Hindlimb muscle (tissue), 1 donor: ENCODE results near the gene LCE1F. TPM values are rescaled to one million over a fixed set of nuclear protein-coding genes. Genes with fewer than 3 reads are reported as not detected.

Experiments used
- DNase-seq: peaks from one replicate; pipeline ENCODE4 v3.0.0-alpha.2; 2013
- polyA plus RNA-seq: library from polyadenylated mRNA; unstranded; fragments of 120-200 nt; gene quantifications from one replicate; pipeline ENCODE4 v1.2.1, GENCODE V29; 2013; ENCODE audit not compliant: insufficient read length

Gene LCE1F
- not detected for polyA plus RNA-seq

- DNase-seq = no peak
Measured at GRCh38 chr1:152774875-152775274, at the start of gene LCE1F. TSS of gene LCE1F (plus strand) at chr1:152775140. CDS start at chr1:152776372, 1,232 bp downstream.

- DNase-seq = no peak
Measured at GRCh38 chr1:152725261-152725660, 49.7 kb upstream of the LCE1F start.

GRCh38 chr1:152728986-152729385 lies 46.0 kb upstream of the LCE1F start:
- no peak for DNase-seq

- no peak for DNase-seq
Measured at GRCh38 chr1:152735648-152736047, 39.3 kb upstream of the LCE1F start.

- DNase-seq = no peak
Measured at GRCh38 chr1:152737997-152738396, 36.9 kb upstream of the LCE1F start.

GRCh38 chr1:152739841-152740240 lies 35.1 kb upstream of the LCE1F start:
- no peak for DNase-seq

DNA sequence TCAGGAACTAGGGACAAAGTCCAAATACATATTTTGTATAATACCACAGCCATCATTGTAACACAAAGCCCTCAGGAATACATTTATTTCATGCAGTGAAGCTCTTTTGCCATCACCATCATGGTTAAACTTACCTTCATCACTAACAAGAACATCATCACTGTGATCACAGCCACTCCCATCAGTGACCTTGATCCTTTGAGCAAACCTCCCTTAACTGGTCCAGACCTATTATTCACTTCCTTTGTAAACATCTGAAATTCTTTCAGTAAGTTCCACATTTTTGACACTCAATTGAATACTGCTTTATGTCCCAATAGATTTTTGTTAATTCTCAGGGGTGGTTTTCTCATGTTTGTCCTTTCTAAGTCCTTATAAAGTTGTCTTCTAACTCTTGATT lies 33.3 kb upstream of the LCE1F start:
- DNase-seq = no peak

DNA sequence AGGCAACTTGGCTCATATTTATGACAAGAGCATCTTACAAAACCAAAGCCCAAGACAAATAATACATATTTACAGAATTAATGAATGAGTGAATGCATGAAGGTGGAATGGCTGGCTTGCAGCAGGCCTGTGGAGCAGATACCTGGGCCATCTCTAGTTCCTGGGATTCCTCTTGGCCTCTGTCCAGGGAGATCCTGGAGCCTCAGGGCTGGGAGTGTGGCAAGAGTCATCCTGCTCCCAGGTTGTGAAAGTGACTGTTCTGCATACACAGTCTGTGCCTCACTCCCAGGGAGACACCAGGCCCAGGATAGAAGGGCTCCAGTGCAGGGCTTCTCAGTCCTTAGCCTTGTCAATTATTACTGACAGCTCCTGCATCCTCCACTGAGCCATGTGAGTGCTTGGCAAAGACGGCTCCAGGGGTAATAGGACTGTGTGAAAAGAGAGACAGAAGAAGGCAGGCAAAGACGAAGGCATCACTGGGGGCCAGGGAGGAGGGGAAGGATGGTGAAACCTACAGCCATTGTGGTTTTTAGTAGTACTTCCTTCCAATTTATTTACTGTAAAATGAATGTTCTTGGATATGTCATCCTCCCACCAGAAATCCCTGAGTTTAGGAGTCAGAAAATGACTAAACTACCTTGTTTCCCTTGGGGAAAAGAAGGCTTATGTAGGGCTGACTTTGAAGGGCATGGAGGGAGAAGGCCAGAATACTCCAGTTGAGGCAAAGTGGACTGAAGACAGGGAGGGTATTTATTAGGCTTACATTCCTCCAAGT lies 31.4 kb upstream of the LCE1F start:
- no peak for DNase-seq

DNA sequence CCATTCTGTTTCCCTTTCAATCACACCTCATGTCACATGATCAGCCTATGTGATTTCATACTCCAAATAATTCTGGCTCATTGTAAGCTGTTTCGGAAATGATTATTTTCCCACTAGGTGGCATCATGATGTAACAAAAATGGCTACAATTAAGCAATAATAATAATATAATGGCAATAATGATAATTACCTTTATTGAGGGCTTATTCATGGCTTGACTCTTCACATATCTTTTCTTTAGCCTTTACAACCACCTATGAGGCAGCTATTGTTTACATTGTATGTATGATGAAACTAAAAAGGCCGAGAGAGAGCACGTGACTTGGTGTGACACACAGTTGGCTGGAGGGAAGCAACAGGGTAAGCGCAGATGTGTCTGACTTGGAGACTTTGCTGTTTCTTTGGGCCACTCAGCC lies 29.6 kb upstream of the LCE1F start:
- no peak for DNase-seq

DNA sequence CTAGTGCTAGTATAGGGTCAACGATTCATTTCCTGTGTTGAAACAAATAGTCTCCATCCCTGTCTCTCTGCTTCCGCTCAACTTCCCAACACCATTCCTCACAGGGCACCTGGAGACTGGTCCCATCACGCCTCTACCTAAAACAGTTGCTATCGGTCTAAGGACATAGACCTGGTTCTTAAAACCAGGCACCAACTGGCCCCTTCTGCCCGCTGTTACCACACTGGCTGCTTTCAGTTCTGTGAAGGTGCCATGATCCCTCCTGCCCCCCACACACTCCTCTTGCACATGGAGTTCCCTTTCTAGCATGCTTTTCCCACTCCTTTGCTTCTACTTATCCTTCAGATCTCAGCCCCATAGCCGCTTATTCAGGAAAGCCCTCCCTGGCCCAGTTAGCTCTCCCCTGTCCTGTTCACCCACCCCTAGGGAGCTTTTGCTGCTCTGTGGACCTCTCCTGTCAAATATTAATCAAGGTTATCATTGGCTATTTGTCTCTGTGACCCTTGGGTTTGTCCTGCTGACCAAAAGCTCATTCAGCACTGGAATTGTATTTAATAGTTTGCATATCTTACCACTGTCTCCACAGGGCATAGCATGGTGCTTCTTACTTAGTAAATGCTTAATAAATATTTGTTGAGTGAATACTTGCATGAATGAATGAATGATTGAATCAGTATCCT lies 29.0 kb upstream of the LCE1F start:
- no peak for DNase-seq

- DNase-seq = no peak
Measured at GRCh38 chr1:152747831-152748230, 27.1 kb upstream of the LCE1F start.

DNA sequence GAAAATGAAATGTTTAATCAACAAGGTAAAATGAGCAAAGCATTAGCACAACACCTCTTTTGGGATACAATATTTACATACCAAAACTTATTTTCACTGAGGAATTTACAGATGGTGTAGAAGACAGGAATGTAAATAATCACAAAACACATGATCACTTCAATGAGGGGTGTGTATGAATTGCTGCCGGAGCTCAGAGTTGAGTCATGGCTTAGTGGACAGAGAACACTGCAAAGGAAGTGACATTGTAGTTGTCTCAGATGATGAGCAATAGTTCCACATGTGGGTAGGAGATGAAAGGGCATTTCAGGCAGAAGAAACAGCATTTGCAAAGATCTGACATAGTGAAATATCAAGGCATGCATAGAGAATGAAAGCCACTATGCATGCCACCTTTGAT lies 22.7 kb upstream of the LCE1F start:
- DNase-seq = no peak

DNA sequence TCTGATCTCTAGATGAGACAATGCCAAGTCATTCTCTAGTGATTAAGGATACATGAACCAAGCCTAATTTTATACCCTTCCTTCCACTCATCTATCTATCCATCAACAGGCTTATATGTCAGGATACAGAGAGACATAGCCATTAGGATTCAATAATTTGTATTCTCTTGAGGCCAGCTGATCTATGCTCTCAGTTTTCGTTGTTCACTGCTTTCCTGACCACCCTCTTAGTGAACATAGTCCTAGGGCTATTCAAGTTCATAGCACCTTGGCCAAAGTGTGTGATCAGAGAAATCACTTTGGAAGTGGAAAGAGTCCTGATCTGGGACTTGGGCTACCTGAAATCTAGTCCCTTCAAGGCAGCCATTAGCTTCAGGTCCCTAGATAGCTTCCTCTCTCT lies 21.4 kb upstream of the LCE1F start:
- DNase-seq = no peak

DNA sequence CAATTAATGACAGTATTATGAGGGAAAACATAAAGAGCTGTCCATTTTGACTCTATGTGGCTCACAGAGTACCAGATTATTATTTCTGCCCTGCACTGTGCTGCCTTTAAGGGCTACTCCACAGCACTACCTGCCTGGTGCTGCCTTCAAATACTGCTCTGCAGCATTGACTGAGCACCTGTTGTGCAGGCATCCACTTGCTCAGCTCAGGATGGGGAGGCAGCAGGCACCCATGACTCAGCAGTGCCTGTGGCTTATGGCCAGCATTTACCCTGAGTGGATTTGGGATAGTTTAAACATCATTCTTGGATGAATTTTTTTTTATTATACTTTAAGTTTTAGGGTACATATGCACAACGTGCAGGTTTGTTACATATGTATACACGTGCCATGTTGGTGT lies 18.1 kb upstream of the LCE1F start:
- no peak for DNase-seq

DNA sequence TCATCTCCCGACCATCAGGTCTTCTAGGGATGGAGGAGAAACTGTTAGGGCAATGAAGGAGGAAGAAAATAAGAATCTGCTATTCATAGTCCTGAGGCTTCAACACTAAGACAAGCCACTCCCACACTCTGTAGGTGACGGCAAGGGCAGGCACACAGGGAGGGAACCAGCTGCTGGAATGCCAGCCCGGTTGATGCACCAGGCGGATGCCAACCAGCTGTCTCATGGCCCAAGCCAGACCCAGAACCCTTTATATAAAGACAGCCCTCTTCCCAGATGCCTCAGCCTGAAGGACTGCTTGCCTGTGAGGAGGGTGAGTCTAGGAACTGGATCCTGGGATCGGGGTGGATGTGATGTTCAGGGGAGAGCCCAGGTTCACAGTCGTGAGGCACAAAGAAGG lies 17.2 kb upstream of the LCE1F start, which contains the start of gene KPRP:
TSS of gene KPRP (plus strand) at position 279 of the 400 bp plus-strand sequence. CDS start 1,564 bp downstream, outside the sequence.
- no peak for DNase-seq

DNA sequence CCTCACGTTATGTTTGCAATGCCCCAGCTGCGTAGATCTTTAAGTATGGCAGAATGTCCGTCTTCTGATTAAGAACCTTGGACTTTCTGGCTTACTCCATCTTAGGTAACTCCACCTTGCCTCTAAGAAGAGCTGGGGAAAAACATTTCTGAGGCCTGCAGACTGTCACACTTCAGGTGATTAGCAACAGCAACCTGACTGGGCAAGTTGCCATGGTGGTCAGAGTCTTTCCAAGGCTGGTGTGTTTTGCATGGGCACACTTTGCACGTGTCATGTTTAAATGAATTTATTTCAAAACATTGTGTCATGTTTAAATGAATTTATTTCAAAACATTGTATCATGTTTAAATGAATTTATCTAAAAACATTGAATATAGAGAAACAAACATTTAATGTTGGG lies 16.3 kb upstream of the LCE1F start:
- no peak for DNase-seq

DNA sequence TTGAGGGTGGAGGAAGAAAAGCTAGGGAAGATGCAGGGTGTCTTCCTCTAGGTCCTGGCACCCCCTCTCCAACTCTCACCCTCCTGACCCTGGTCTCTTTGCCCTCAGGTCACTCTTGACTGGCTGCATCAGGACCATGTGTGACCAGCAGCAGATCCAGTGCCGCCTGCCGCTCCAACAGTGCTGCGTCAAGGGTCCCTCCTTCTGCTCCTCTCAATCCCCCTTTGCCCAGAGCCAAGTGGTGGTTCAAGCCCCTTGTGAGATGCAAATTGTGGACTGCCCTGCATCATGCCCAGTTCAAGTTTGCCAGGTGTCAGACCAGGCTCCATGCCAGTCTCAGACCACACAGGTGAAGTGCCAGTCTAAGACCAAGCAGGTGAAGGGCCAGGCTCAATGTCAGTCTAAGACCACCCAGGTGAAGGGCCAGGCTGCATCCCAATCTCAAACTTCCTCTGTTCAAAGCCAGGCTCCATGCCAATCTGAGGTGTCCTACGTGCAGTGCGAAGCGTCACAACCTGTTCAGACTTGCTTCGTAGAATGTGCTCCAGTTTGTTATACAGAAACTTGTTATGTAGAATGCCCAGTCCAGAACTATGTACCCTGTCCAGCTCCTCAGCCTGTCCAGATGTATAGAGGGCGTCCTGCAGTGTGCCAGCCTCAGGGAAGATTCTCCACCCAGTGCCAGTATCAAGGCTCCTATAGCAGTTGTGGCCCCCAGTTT lies 15.3 kb upstream of the LCE1F start:
- no peak for DNase-seq

DNA sequence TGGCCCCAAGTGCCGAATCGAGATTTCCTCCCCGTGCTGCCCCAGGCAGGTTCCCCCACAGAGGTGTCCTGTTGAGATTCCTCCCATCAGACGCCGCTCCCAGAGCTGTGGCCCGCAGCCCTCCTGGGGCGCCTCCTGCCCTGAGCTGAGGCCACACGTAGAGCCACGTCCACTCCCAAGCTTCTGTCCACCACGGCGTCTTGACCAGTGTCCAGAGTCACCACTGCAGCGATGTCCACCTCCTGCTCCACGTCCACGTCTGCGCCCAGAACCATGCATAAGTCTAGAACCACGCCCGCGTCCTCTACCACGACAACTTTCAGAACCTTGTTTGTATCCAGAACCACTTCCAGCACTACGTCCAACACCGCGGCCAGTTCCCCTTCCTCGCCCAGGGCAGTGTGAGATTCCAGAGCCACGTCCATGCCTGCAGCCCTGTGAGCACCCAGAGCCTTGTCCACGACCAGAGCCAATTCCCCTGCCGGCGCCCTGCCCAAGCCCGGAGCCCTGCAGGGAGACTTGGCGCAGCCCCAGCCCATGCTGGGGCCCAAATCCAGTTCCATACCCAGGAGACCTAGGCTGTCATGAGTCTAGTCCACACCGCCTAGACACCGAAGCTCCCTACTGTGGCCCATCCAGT lies 14.3 kb upstream of the LCE1F start:
- DNase-seq = no peak

- DNase-seq = no peak
Measured at GRCh38 chr1:152761609-152762213, 13.2 kb upstream of the LCE1F start.

DNA sequence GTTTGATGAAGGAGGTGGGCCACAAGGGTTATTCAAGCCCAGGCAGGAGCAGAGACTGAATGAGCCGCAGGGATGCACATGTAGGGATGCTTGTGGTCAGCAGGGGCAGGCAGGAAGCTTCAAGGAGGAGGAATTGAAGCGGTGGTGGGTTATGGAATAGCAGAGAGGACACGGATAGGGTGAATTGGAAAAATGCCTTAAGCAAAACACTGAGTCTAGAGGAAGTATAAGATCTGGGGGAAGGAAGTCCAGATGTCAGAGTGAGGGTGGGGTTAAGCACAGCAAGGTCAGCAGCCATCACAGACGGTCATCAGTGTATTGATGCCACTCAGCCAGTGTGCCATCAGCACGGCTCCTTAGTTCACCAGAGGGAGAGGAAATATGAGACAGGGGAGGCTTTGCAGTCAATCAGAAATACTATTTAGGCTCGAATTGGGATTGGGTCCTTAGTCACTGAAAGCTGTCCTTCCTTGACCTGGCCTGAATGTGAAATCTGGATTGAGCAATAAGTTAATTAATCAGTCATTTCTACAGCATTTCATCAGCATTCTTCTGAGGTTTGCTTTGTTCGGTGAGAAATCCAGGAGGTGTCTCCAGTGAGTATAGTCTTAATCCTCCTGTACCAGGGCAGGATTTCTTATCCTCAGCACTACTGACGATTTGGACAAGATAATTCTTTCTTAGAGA lies 6.0 kb upstream of the LCE1F start:
- DNase-seq = no peak

GRCh38 chr1:152770411-152770810 lies 4.5 kb upstream of the LCE1F start:
- no peak for DNase-seq

DNA sequence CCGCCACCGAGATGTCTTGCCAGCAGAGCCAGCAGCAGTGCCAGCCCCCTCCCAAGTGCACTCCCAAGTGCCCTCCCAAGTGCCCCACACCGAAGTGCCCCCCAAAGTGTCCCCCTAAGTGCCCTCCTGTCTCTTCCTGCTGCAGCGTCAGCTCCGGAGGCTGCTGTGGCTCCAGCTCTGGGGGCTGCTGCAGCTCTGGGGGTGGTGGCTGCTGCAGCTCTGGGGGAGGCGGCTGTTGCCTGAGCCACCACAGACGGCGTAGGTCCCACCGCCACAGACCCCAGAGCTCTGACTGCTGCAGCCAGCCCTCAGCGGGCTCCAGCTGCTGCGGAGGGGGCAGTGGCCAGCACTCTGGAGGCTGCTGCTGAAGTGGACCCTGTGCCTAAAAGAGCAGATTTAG lies 1.4 kb downstream of the LCE1F start:
- DNase-seq = no peak
